Stomach smooth muscle (tissue), 2 donors: Measurements from ENCODE around the gene KLK11.

ENCODE experiments used
- H3K27ac ChIP-seq: one replicate; pipeline ENCODE4 v1.7.0; 2013; ENCODE audit warnings: mild to moderate bottlenecking, low read length, inconsistent platforms
- H3K27me3 ChIP-seq, 2 donors: one replicate each; pipeline ENCODE4 v1.7.0; 2013; ENCODE audit warnings: low read length in 2 of 2; ENCODE audit not compliant: insufficient read depth in 2 of 2, control insufficient read depth in 1 of 2
- H3K36me3 ChIP-seq, 2 donors: one replicate each; pipeline ENCODE4 v1.7.0; 2013; ENCODE audit warnings: low read length in 2 of 2; ENCODE audit not compliant: control insufficient read depth in 2 of 2, insufficient read depth in 2 of 2
- H3K4me1 ChIP-seq: one replicate; pipeline ENCODE4 v1.7.0; 2013; ENCODE audit warnings: low read length; ENCODE audit not compliant: control insufficient read depth, insufficient read depth
- H3K4me3 ChIP-seq, 2 donors: one replicate each; pipeline ENCODE4 v1.7.0; 2013; ENCODE audit warnings: low read length in 2 of 2
- H3K9ac ChIP-seq, 2 donors: one replicate each; pipeline ENCODE4 v1.7.0; 2013; ENCODE audit warnings: low read length in 2 of 2, mild to moderate bottlenecking in 1 of 2
- H3K9me3 ChIP-seq, 2 donors: one replicate each; pipeline ENCODE4 v1.7.0; 2013; ENCODE audit warnings: low read length in 2 of 2; ENCODE audit not compliant: control insufficient read depth in 2 of 2
- donor health status: healthy.
- donor health status: Pancreatic carcinoma.

KLK11 gene

DNA sequence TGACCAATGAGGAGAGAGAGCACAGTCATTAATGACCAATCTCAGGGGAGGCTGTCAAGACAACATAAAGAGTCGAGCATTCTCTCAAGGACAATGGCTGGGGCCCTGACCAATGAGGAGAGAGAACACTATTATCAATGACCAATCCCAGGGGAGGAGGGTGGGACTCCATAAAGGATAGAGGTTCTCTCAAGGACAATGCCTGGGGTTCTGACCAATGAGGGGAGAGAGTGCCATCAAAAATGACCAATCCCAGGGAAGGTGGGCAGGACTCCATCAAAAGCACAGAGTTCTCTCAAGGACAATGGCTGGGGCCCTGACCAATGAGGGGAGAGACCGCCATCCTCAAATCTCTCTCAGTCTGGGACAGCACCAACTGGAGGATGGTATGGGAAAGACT lies 3.3 kb upstream of the KLK11 start:
- Histone ChIP-seq H3K9ac (no peak overlapping the region), H3K27me3 (peaks cover 13 to 16% of the 10 kb centered on the region in 2 donors), H3K9me3 (peaks cover 0 to 3% of the 10 kb centered on the region in 2 donors), H3K4me1 (no peaks in the 10 kb centered on the region), H3K27ac (no peak overlapping the region), H3K36me3 (no peaks in the 10 kb centered on the region), H3K4me3 (no peak overlapping the region)

DNA sequence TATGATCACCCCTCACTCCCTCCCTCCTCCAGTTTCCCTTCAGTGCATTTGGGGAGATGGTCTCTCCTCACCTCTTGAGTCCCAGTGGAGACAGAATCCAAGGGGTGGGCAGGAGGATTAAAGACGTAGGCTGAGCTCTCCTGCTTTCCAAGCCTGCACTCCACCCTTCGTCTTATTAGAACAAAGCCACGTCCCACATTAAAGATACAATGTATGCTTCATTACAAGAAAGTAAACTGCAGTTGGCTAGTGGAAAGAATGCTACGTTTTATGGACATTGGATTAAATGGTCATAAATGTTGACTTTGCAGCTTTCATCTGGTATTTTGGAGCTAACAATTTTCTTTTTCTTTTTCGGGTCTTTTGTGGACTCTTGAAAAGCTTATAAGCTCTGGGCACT lies 1.5 kb upstream of the KLK11 start:
- no peaks in the 10 kb centered on the region for H3K4me1 ChIP-seq
- peaks cover 0 to 3% of the 10 kb centered on the region in 2 donors for H3K9me3 ChIP-seq
- H3K27me3 ChIP-seq = peaks cover 17 to 18% of the 10 kb centered on the region in 2 donors
- no peaks in the 10 kb centered on the region for H3K36me3 ChIP-seq
- H3K4me3 ChIP-seq = no peak overlapping the region
- no peak overlapping the region for H3K9ac ChIP-seq
- H3K27ac ChIP-seq = no peak overlapping the region

- Histone ChIP-seq H3K4me1 (no peaks in the 10 kb centered on the region), H3K9ac (no peak overlapping the region), H3K4me3 (no peak overlapping the region), H3K27ac (no peak overlapping the region), H3K9me3 (peaks cover 0 to 3% of the 10 kb centered on the region in 2 donors), H3K36me3 (no peaks in the 10 kb centered on the region), H3K27me3 (peaks cover 18 to 21% of the 10 kb centered on the region in 2 donors)
These were observed 850 bp upstream of the KLK11 start for GRCh38 chr19:51027126-51027806.

GRCh38 chr19:51025809-51026553 lies 435 bp downstream of the KLK11 start:
- peaks cover 0 to 3% of the 10 kb centered on the region in 2 donors for H3K9me3 ChIP-seq
- H3K9ac ChIP-seq = no peak overlapping the region
- H3K27me3 ChIP-seq = peaks cover 18 to 23% of the 10 kb centered on the region in 2 donors
- no peaks in the 10 kb centered on the region for H3K36me3 ChIP-seq
- no peak overlapping the region for H3K27ac ChIP-seq
- H3K4me3 ChIP-seq = no peak overlapping the region
- no peaks in the 10 kb centered on the region for H3K4me1 ChIP-seq

- Histone ChIP-seq H3K9ac (no peak overlapping the region), H3K27ac (no peak overlapping the region), H3K36me3 (no peaks in the 10 kb centered on the region), H3K4me3 (no peak overlapping the region), H3K9me3 (peaks cover 0 to 3% of the 10 kb centered on the region in 2 donors), H3K27me3 (peaks cover 18 to 19% of the 10 kb centered on the region in 2 donors), H3K4me1 (no peaks in the 10 kb centered on the region)
These were observed 1.0 kb downstream of the KLK11 start for GRCh38 chr19:51025401-51025800.

GRCh38 chr19:51024924-51025323 lies 1.5 kb downstream of the KLK11 start:
- no peak overlapping the region for H3K27ac ChIP-seq
- peaks cover 0 to 3% of the 10 kb centered on the region in 2 donors for H3K9me3 ChIP-seq
- H3K4me1 ChIP-seq = no peaks in the 10 kb centered on the region
- peaks cover 19% of the 10 kb centered on the region in 2 donors for H3K27me3 ChIP-seq
- no peaks in the 10 kb centered on the region for H3K36me3 ChIP-seq
- H3K9ac ChIP-seq = no peak overlapping the region
- no peak overlapping the region for H3K4me3 ChIP-seq

DNA sequence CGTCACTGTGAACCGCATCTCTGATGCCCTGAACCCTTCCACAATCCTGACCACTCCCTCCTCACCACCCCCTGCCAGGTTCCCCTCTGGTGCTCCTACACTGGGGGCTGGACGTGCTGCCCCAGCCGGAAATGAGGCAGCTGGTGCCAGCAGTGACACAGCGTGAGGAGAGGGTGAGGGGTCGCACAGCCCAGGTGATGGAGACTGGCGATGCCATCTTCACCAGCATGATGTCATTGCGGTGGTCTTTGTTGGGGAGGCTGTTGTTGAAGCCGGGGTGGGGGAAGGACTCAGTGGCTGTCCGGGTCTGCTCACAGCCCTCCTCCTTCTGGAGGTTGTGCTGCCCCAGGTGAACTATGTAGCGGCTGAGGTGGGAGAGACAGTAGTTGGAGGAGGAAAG lies 2.5 kb downstream of the KLK11 start:
- H3K27ac ChIP-seq = no peak overlapping the region
- no peaks in the 10 kb centered on the region for H3K9me3 ChIP-seq
- peaks cover 19 to 28% of the 10 kb centered on the region in 2 donors for H3K27me3 ChIP-seq
- no peak overlapping the region for H3K9ac ChIP-seq
- H3K4me3 ChIP-seq = no peak overlapping the region
- H3K4me1 ChIP-seq = peaks cover 3% of the 10 kb centered on the region
- H3K36me3 ChIP-seq = no peaks in the 10 kb centered on the region

GRCh38 chr19:51022526-51022925 lies 3.9 kb downstream of the KLK11 start:
- H3K27me3 ChIP-seq = peaks cover 21 to 32% of the 10 kb centered on the region in 2 donors
- no peaks in the 10 kb centered on the region for H3K9me3 ChIP-seq
- no peaks in the 10 kb centered on the region for H3K36me3 ChIP-seq
- no peak overlapping the region for H3K27ac ChIP-seq
- no peak overlapping the region for H3K4me3 ChIP-seq
- H3K9ac ChIP-seq = no peak overlapping the region
- peaks cover 3% of the 10 kb centered on the region for H3K4me1 ChIP-seq

GRCh38 chr19:51020988-51021651 lies 5.3 kb downstream of the KLK11 start:
- no peak overlapping the region for H3K9ac ChIP-seq
- no peak overlapping the region for H3K27ac ChIP-seq
- no peak overlapping the region for H3K4me3 ChIP-seq
- H3K9me3 ChIP-seq = no peaks in the 10 kb centered on the region
- peaks cover 3% of the 10 kb centered on the region for H3K4me1 ChIP-seq
- no peaks in the 10 kb centered on the region for H3K36me3 ChIP-seq
- peaks cover 30 to 41% of the 10 kb centered on the region in 2 donors for H3K27me3 ChIP-seq

DNA sequence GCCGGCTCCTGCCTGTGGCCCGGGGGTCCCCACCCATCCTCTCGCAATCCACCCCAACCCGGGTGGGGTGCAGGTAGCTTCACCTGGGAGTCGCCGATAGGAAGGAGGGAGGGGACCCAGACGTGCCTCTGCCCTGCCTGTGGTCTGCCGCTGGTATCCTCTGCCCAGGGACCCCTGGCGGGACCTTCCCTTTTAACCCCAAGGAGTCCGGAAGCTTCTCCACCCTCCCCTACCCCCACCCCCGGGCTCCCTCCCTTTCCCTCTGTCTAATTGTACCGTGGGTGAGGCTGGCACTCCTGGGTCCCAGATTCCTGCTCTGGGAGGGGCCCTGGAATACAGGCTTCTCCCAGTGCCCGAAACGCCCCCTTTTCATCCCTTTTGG lies 6.9 kb downstream of the KLK11 start, which contains the start of gene KLK10:
Gene KLK10 (minus strand): TSS at position 166 of the 382 bp plus-strand sequence. CDS start 579 bp downstream, outside the sequence.
- Histone ChIP-seq H3K4me3 (peak within 1 kb of the TSS in 1 of 2 donors; percentile 22), H3K27ac (no peak within 1 kb of the TSS), H3K4me1 (peaks cover 3% of the 10 kb centered on the region), H3K36me3 (no peaks in the 10 kb centered on the region), H3K27me3 (peaks cover 39 to 45% of the 10 kb centered on the region in 2 donors), H3K9me3 (no peaks in the 10 kb centered on the region), H3K9ac (no peak within 1 kb of the TSS)
